NCI-H82 treated with DMSO at 0.1 percent for 48 hours (cell line): ENCODE measurements around the gene CIDEB.

Experiments used
- DNase-seq: peaks from one replicate; lab custom pipeline; 2025; ENCODE audit not compliant: unreplicated experiment; lab: John Stamatoyannopoulos, UW

The CIDEB gene

GRCh38 chr14:24312736-24313507 lies 5.1 kb upstream of the CIDEB start:
- DNase-seq = no peak

- no peak for DNase-seq
These were observed 4.2 kb upstream of the CIDEB start for GRCh38 chr14:24311837-24312615.

GRCh38 chr14:24310646-24311604 lies 3.1 kb upstream of the CIDEB start, which contains the start of gene LTB4R:
TSS of gene LTB4R (plus strand) at chr14:24311502. CDS start at chr14:24315652, 4,150 bp downstream.
- no peak for DNase-seq

GRCh38 chr14:24310265-24310645 lies 2.5 kb upstream of the CIDEB start:
- no peak for DNase-seq

GRCh38 chr14:24309538-24310264 lies 1.9 kb upstream of the CIDEB start, which contains the start of gene LTB4R2:
TSS of gene LTB4R2 (plus strand) at chr14:24310140. CDS start at chr14:24310665, 525 bp downstream.
- DNase-seq = no peak

- no peak for DNase-seq
These were observed 756 bp upstream of the CIDEB start for GRCh38 chr14:24308342-24309124.

- DNase-seq = no peak
These were observed 612 bp downstream of the CIDEB start for GRCh38 chr14:24307156-24307574.

GRCh38 chr14:24304019-24304387 lies 3.8 kb downstream of the CIDEB start:
- DNase-seq = no peak

- DNase-seq = no peak
These were observed 7.3 kb downstream of the CIDEB start for GRCh38 chr14:24300326-24300980.

- DNase-seq = peak; percentile 51
These were observed 8.3 kb downstream of the CIDEB start, which contains the start of the genes DHRS1 and NOP9 for GRCh38 chr14:24299255-24300191. TSS of gene DHRS1 (minus strand) at chr14:24299780. CDS start at chr14:24299106, 674 bp downstream. TSS of gene NOP9 (plus strand) at chr14:24299850. CDS start at chr14:24299955, 105 bp downstream.

GRCh38 chr14:24298892-24299254 lies 8.9 kb downstream of the CIDEB start:
- DNase-seq = no peak

GRCh38 chr14:24297190-24297964 lies 10.4 kb downstream of the CIDEB start:
- peak; percentile 2 for DNase-seq

- DNase-seq = no peak
These were observed 11.2 kb downstream of the CIDEB start for GRCh38 chr14:24296341-24297157.

GRCh38 chr14:24293525-24293924 lies 14.3 kb downstream of the CIDEB start:
- DNase-seq = no peak

- DNase-seq = no peak
These were observed 15.5 kb downstream of the CIDEB start for GRCh38 chr14:24292118-24292807.
